GM21576 (cell line): ENCODE measurements around the gene PIP4P1.

Experiments
- ATAC-seq: cut with Tn5 transposase; IDR thresholded peaks from one replicate; pipeline ENCODE4 v1.9.1; 2021; ENCODE audit warnings: mild to moderate bottlenecking, moderate library complexity; ENCODE audit not compliant: unreplicated experiment

The PIP4P1 gene

GRCh38 chr14:20412411-20412810 lies 48.8 kb downstream of the PIP4P1 start:
- peak; percentile 49 for ATAC-seq

DNA sequence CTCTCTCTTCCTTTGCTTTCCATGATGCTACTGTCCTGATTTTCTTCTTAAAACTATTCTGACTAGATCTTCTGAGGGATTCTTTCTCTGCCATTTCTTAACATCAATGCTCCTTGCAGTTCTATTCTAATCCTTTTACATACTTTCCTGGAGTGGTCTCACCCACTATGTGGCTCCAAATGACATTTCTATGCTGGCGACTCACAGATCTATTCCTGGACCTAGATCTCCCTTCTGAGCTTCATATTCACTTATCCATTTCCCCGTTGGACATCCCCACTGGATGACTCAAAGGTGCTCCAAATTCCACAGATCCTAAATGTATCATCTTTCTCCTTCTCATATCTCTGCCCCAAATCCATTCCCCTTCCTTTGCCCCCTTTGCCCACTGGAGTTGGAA lies 52.0 kb downstream of the PIP4P1 start:
- no peak for ATAC-seq
